Stimulated activated CD8-positive, alpha-beta memory T cell treated with anti-CD3 and anti-CD28 coated beads, Interleukin-15, amount 100 ng/mL, for 24 hours (primary cell): Measurements from ENCODE around the gene LSM12.
"Not testable (repeated sequence)": the region's sequence is repeated elsewhere in the genome, so short reads cannot be mapped to it uniquely, and the experiment has no call there.

Experiments used
- DNase-seq: peaks from one replicate; pipeline ENCODE4 v3.0.0-alpha.2; 2020; ENCODE audit warnings: low read depth

The LSM12 gene

GRCh38 chr17:44039829-44040635, 26.4 kb downstream of the LSM12 start:
- no peak for DNase-seq

GRCh38 chr17:44038604-44039011, 27.9 kb downstream of the LSM12 start:
- DNase-seq, result no peak

GRCh38 chr17:44037471-44037870, 29.0 kb downstream of the LSM12 start:
- no peak for DNase-seq

GRCh38 chr17:44034688-44035087, 31.8 kb downstream of the LSM12 start:
- not testable (repeated sequence) for DNase-seq

GRCh38 chr17:44033861-44034408, 32.5 kb downstream of the LSM12 start:
- no peak for DNase-seq

GRCh38 chr17:44030482-44030881, 36.0 kb downstream of the LSM12 start:
- DNase-seq, result no peak

GRCh38 chr17:44029736-44030135, 36.7 kb downstream of the LSM12 start:
- no peak for DNase-seq

GRCh38 chr17:44024853-44025252, 41.6 kb downstream of the LSM12 start:
- no peak for DNase-seq

- DNase-seq, result no peak
Observed at GRCh38 chr17:44024271-44024663, 42.2 kb downstream of the LSM12 start.

GRCh38 chr17:44023545-44024270, 42.8 kb downstream of the LSM12 start:
- no peak for DNase-seq

GRCh38 chr17:44022246-44022645, 44.2 kb downstream of the LSM12 start:
- no peak for DNase-seq

GRCh38 chr17:44021227-44021626, 45.2 kb downstream of the LSM12 start:
- not testable (repeated sequence) for DNase-seq

- DNase-seq, result peak; percentile 54
Observed at GRCh38 chr17:44014437-44015172, 51.9 kb downstream of the LSM12 start, which contains the start of gene TMEM101. Gene TMEM101 (minus strand): TSS chr17:44014963. CDS start chr17:44014952, 11 bp downstream.

GRCh38 chr17:44014133-44014436, 52.4 kb downstream of the LSM12 start:
- no peak for DNase-seq

GRCh38 chr17:44012874-44013273, 53.6 kb downstream of the LSM12 start:
- no peak for DNase-seq

- DNase-seq, result no peak
Observed at GRCh38 chr17:44012391-44012790, 54.1 kb downstream of the LSM12 start.

- DNase-seq, result no peak
Observed at GRCh38 chr17:44011876-44012275, 54.6 kb downstream of the LSM12 start.

GRCh38 chr17:44010966-44011647, 55.4 kb downstream of the LSM12 start:
- no peak for DNase-seq

- no peak for DNase-seq
Observed at GRCh38 chr17:44008205-44008909, 58.1 kb downstream of the LSM12 start.

GRCh38 chr17:44007346-44008204, 58.9 kb downstream of the LSM12 start:
- no peak for DNase-seq
